Mesenchymal stem cell (in vitro differentiated cells and primary cell): ENCODE data around the gene MET.

Experiments used
- DNase-seq: peaks from one replicate; pipeline ENCODE4 v3.0.0-alpha.2; 2013
- H2AFZ ChIP-seq: one replicate; pipeline ENCODE4 v1.6.1; 2013; ENCODE audit warnings: low read depth, mild to moderate bottlenecking, control low read depth, inconsistent platforms, low read length, moderate library complexity
- H2AK5ac ChIP-seq: 2 replicates; pipeline ENCODE4 v1.6.1; 2013; ENCODE audit warnings: low read length, moderate library complexity, mild to moderate bottlenecking, inconsistent platforms; ENCODE audit not compliant: severe bottlenecking
- H2BK120ac ChIP-seq: one replicate; pipeline ENCODE4 v1.6.1; 2013; ENCODE audit warnings: low read depth, mild to moderate bottlenecking, inconsistent platforms, low read length, moderate library complexity
- H2BK12ac ChIP-seq, 2 experiments: one replicate each; pipeline ENCODE4 v1.6.1; 2013; ENCODE audit warnings: inconsistent platforms in 2 of 2, low read length in 2 of 2, mild to moderate bottlenecking in 2 of 2, moderate library complexity in 2 of 2, control low read depth in 1 of 2
- H2BK15ac ChIP-seq: one replicate; pipeline ENCODE4 v1.6.1; 2013; ENCODE audit warnings: mild to moderate bottlenecking, low read depth, inconsistent platforms; ENCODE audit not compliant: poor library complexity, severe bottlenecking
- H2BK5ac ChIP-seq: 2 replicates; pipeline ENCODE4 v1.6.1; 2013; ENCODE audit warnings: low read depth, mild to moderate bottlenecking, low read length, control low read depth, inconsistent platforms; ENCODE audit not compliant: poor library complexity, severe bottlenecking
- H3K14ac ChIP-seq, 2 experiments: one replicate each; pipeline ENCODE4 v1.6.1; 2013; ENCODE audit warnings: inconsistent platforms in 2 of 2, low read length in 2 of 2, control low read depth in 1 of 2, mild to moderate bottlenecking in 1 of 2, moderate library complexity in 1 of 2
- H3K18ac ChIP-seq, 2 experiments: one replicate each; pipeline ENCODE4 v1.6.1; 2013; ENCODE audit warnings: inconsistent platforms in 2 of 2, low read length in 2 of 2, control low read depth in 1 of 2, low read depth in 1 of 2, mild to moderate bottlenecking in 1 of 2
- H3K23ac ChIP-seq, 2 experiments: one replicate each; pipeline ENCODE4 v1.6.1; 2013; ENCODE audit warnings: inconsistent platforms in 2 of 2, low read length in 2 of 2, mild to moderate bottlenecking in 2 of 2, moderate library complexity in 2 of 2, control low read depth in 1 of 2
- H3K27ac ChIP-seq: 2 replicates; pipeline ENCODE4 v1.5.1; 2013; ENCODE audit warnings: mild to moderate bottlenecking, moderate library complexity, low read length, control low read depth, inconsistent platforms; ENCODE audit not compliant: poor library complexity, severe bottlenecking
- H3K27me3 ChIP-seq, 2 experiments: 2 replicates each; pipeline versions ENCODE4 v1.6.1 to v1.7.0; 2013; ENCODE audit warnings: low read length in 2 of 2, mild to moderate bottlenecking in 2 of 2, moderate library complexity in 2 of 2, control low read depth in 1 of 2, inconsistent platforms in 1 of 2; ENCODE audit not compliant: control insufficient read depth in 1 of 2, insufficient read depth in 1 of 2
- H3K36me3 ChIP-seq, 2 experiments: 2 replicates each; pipeline versions ENCODE4 v1.6.1 to v1.7.0; 2013; ENCODE audit warnings: low read length in 2 of 2, control low read depth in 1 of 2, inconsistent platforms in 1 of 2, low read depth in 1 of 2, mild to moderate bottlenecking in 1 of 2; ENCODE audit not compliant: insufficient read depth in 2 of 2, control insufficient read depth in 1 of 2
- H3K4ac ChIP-seq, 2 experiments: one replicate each; pipeline ENCODE4 v1.6.1; 2013; ENCODE audit warnings: inconsistent platforms in 2 of 2, low read length in 2 of 2, mild to moderate bottlenecking in 2 of 2, moderate library complexity in 2 of 2, control low read depth in 1 of 2, low read depth in 1 of 2
- H3K4me1 ChIP-seq: 2 replicates; pipeline ENCODE4 v1.6.1; 2013; ENCODE audit warnings: low read depth, low read length, control low read depth; ENCODE audit not compliant: control insufficient read depth, insufficient read depth
- H3K4me2 ChIP-seq: 2 replicates; pipeline ENCODE4 v1.6.1; 2013; ENCODE audit warnings: low read length, mild to moderate bottlenecking, inconsistent platforms; ENCODE audit not compliant: poor library complexity, severe bottlenecking
- H3K4me3 ChIP-seq, 2 experiments: 2 replicates each; pipeline versions ENCODE4 v1.5.1 to v1.7.0; 2013; ENCODE audit warnings: low read length in 2 of 2, mild to moderate bottlenecking in 2 of 2, control low read depth in 1 of 2, low read depth in 1 of 2; ENCODE audit not compliant: insufficient read depth in 1 of 2
- H3K79me1 ChIP-seq: replicated peaks from 2 replicates; pipeline ENCODE4 v1.6.1; 2013; ENCODE audit warnings: mild to moderate bottlenecking, control low read depth, low read length, inconsistent platforms; ENCODE audit not compliant: poor library complexity, severe bottlenecking
- H3K9ac ChIP-seq: 2 replicates; pipeline ENCODE4 v1.7.0; 2013; ENCODE audit warnings: mild to moderate bottlenecking, low read length, moderate library complexity
- H3K9me3 ChIP-seq: 2 replicates; pipeline ENCODE4 v1.7.0; 2013; ENCODE audit warnings: mild to moderate bottlenecking, low read length; ENCODE audit not compliant: control insufficient read depth
- H4K8ac ChIP-seq: one replicate; pipeline ENCODE4 v1.6.1; 2013; ENCODE audit warnings: inconsistent platforms, mild to moderate bottlenecking, low read length, moderate library complexity
- H4K91ac ChIP-seq: one replicate; pipeline ENCODE4 v1.6.1; 2013; ENCODE audit warnings: mild to moderate bottlenecking, low read length, inconsistent platforms
- WGBS: methylation state at CpG from one replicate; pipeline ENCODE4 v1.1.7; 2013; ENCODE audit warnings: mixed read lengths; 5-methylcytosine and 5-hydroxymethylcytosine counted together

The MET gene

GRCh38 chr7:116674508-116675173 lies 2.6 kb downstream of the MET start:
- Histone ChIP-seq H3K18ac (no peak overlapping the region), H3K27me3 (no peaks in the 10 kb centered on the region), H4K91ac (no peak overlapping the region), H3K36me3 (no peaks in the 10 kb centered on the region), H3K9me3 (no peaks in the 10 kb centered on the region), H2BK15ac (no peak overlapping the region), H2BK12ac (no peak overlapping the region), H4K8ac (no peak overlapping the region), H3K14ac (no peak overlapping the region), H3K4me3 (no peak overlapping the region), H3K9ac (no peak overlapping the region), H2BK120ac (no peak overlapping the region), H2BK5ac (no peak overlapping the region), H2AK5ac (no peak overlapping the region), H3K27ac (peak overlapping the region; percentile 67), H3K23ac (no peak overlapping the region), H2AFZ (no peak overlapping the region), H3K4me2 (peak overlapping the region; percentile 59), H3K4me1 (peaks cover 5% of the 10 kb centered on the region), H3K79me1 (no peaks in the 10 kb centered on the region), H3K4ac (no peak overlapping the region)
- 38% methylated on average over 4 of the region's 7 CpGs for WGBS
- DNase-seq: peak; percentile 21

- Histone ChIP-seq H3K9ac (no peak overlapping the region), H2BK120ac (no peak overlapping the region), H3K27ac (no peak overlapping the region), H3K4me2 (no peak overlapping the region), H4K91ac (no peak overlapping the region), H3K79me1 (no peaks in the 10 kb centered on the region), H3K23ac (no peak overlapping the region), H3K27me3 (no peaks in the 10 kb centered on the region), H4K8ac (no peak overlapping the region), H3K9me3 (no peaks in the 10 kb centered on the region), H3K14ac (no peak overlapping the region), H2BK15ac (no peak overlapping the region), H2BK12ac (no peak overlapping the region), H2AK5ac (no peak overlapping the region), H3K4me3 (no peak overlapping the region), H2AFZ (no peak overlapping the region), H2BK5ac (no peak overlapping the region), H3K4ac (no peak overlapping the region), H3K36me3 (no peaks in the 10 kb centered on the region), H3K18ac (no peak overlapping the region), H3K4me1 (peaks cover 7% of the 10 kb centered on the region)
- WGBS: 100% methylated on average over 1 of the region's 6 CpGs
- no peak for DNase-seq
Observed at GRCh38 chr7:116675812-116676355, 3.9 kb downstream of the MET start.

GRCh38 chr7:116678780-116679179 lies 6.8 kb downstream of the MET start:
- Histone ChIP-seq H3K23ac (no peak overlapping the region), H2BK5ac (peak overlapping the region; percentile 15), H4K8ac (no peak overlapping the region), H3K14ac (no peak overlapping the region), H2AFZ (no peak overlapping the region), H3K9me3 (no peaks in the 10 kb centered on the region), H3K4me1 (peaks cover 5% of the 10 kb centered on the region), H3K9ac (no peak overlapping the region), H2BK12ac (no peak overlapping the region), H3K27me3 (no peaks in the 10 kb centered on the region), H3K36me3 (no peaks in the 10 kb centered on the region), H3K18ac (no peak overlapping the region), H3K4me2 (no peak overlapping the region), H3K4ac (no peak overlapping the region), H4K91ac (no peak overlapping the region), H2BK120ac (no peak overlapping the region), H3K79me1 (no peaks in the 10 kb centered on the region), H3K4me3 (no peak overlapping the region), H2BK15ac (no peak overlapping the region), H2AK5ac (no peak overlapping the region), H3K27ac (no peak overlapping the region)
- DNase-seq: no peak
- WGBS: 100% methylated on average over 1 of the region's 1 CpG

GRCh38 chr7:116679500-116679899 lies 7.5 kb downstream of the MET start:
- Histone ChIP-seq H3K27ac (no peak overlapping the region), H2BK120ac (no peak overlapping the region), H3K4me1 (peaks cover 5% of the 10 kb centered on the region), H3K4ac (no peak overlapping the region), H3K79me1 (no peaks in the 10 kb centered on the region), H4K8ac (no peak overlapping the region), H2BK5ac (no peak overlapping the region), H2AK5ac (no peak overlapping the region), H3K4me2 (no peak overlapping the region), H2BK15ac (no peak overlapping the region), H2BK12ac (no peak overlapping the region), H3K36me3 (no peaks in the 10 kb centered on the region), H3K18ac (no peak overlapping the region), H3K9me3 (no peaks in the 10 kb centered on the region), H3K9ac (no peak overlapping the region), H3K4me3 (no peak overlapping the region), H2AFZ (no peak overlapping the region), H3K14ac (no peak overlapping the region), H3K27me3 (no peaks in the 10 kb centered on the region), H4K91ac (no peak overlapping the region), H3K23ac (no peak overlapping the region)
- no peak for DNase-seq
- WGBS: 91% methylated on average over 4 of the region's 4 CpGs
